SK-N-SH (cell line): ENCODE measurements around the gene HSPBP1. TPM values are rescaled to one million over a fixed set of nuclear protein-coding genes. Genes with fewer than 3 reads are reported as not detected.

Source experiments
- CTCF ChIA-PET: fragments of 300-600, 350-600 bp; formaldehyde crosslinking; extraction: SDS; loops from one replicate; lab custom pipeline; 2021; lab: Yijun Ruan, JAX
- POLR2A ChIA-PET: fragments of 350-600 bp; sonication (Branson Sonifier 250); formaldehyde crosslinking; extraction: SDS; loops from one replicate; lab custom pipeline; 2020; ENCODE audit warnings: antibody characterized with exemption, inconsistent platforms; lab: Yijun Ruan, JAX
- DNase-seq: peaks from one replicate; pipeline ENCODE4 v3.0.0; 2012
- H2AFZ ChIP-seq: fragments of 200-600 bp; sonication (generic); 2 replicates; pipeline ENCODE4 v1.8.1; 2016; ENCODE audit warnings: antibody characterized with exemption, mild to moderate bottlenecking, low read depth
- H3F3A ChIP-seq: fragments of 200-600 bp; sonication (generic); replicated peaks from 2 replicates; pipeline ENCODE3; 2016; ENCODE audit warnings: antibody characterized with exemption, mild to moderate bottlenecking; ENCODE audit not compliant: insufficient read depth
- H3K27ac ChIP-seq, 2 experiments: fragments of 200-500 bp in 1 of 2; fragments of 200-600 bp in 1 of 2; sonication (Bioruptor generic) in 1 of 2; sonication (generic), shearing (Covaris generic) in 1 of 2; 2 replicates each; pipeline versions ENCODE4 v1.5.1 to v1.6.1; 2014 to 2016; ENCODE audit warnings: low read depth in 2 of 2, inconsistent platforms in 1 of 2, low read length in 1 of 2, mild to moderate bottlenecking in 1 of 2, mixed read lengths in 1 of 2
- H3K27me3 ChIP-seq: fragments of 200-600 bp; sonication (generic), shearing (Covaris generic); 2 replicates; pipeline ENCODE4 v1.6.1; 2016; ENCODE audit warnings: mixed run types; ENCODE audit not compliant: insufficient read depth
- H3K36me3 ChIP-seq, 2 experiments: fragments of 200-500 bp in 1 of 2; fragments of 200-600 bp in 1 of 2; sonication (Bioruptor generic) in 1 of 2; sonication (generic) in 1 of 2; replicated peaks in 1 of 2; 2 replicates each; pipeline versions ENCODE3 to v1.5.1; 2014 to 2016; ENCODE audit warnings: low read length in 1 of 2, mild to moderate bottlenecking in 1 of 2; ENCODE audit not compliant: insufficient read depth in 2 of 2, control insufficient read depth in 1 of 2
- H3K4me1 ChIP-seq, 2 experiments: fragments of 200-500 bp in 1 of 2; fragments of 200-600 bp in 1 of 2; sonication (Bioruptor generic) in 1 of 2; sonication (generic), shearing (Covaris generic) in 1 of 2; 2 replicates each; pipeline versions ENCODE4 v1.5.1 to v1.6.1; 2014 to 2016; ENCODE audit warnings: low read depth in 1 of 2, low read length in 1 of 2, mixed run types in 1 of 2; ENCODE audit not compliant: insufficient read depth in 2 of 2, control insufficient read depth in 1 of 2
- H3K4me2 ChIP-seq: fragments of 200-600 bp; sonication (generic), shearing (Covaris generic); 2 replicates; pipeline ENCODE4 v1.6.1; 2017; ENCODE audit warnings: mixed run types
- H3K4me3 ChIP-seq, 2 experiments: fragments of 200-500 bp in 1 of 2; fragments of 200-600 bp in 1 of 2; sonication (Bioruptor generic) in 1 of 2; sonication (generic), shearing (Covaris generic) in 1 of 2; 2 replicates each; pipeline versions ENCODE4 v1.5.1 to v1.8.1; 2014 to 2016; ENCODE audit warnings: low read depth in 2 of 2, inconsistent platforms in 1 of 2, low read length in 1 of 2, mild to moderate bottlenecking in 1 of 2, mixed read lengths in 1 of 2, moderate library complexity in 1 of 2
- H3K79me2 ChIP-seq: fragments of 200-600 bp; sonication (generic); 2 replicates; pipeline ENCODE4 v1.8.1; 2017; ENCODE audit warnings: mild to moderate bottlenecking; ENCODE audit not compliant: insufficient read depth
- H3K9ac ChIP-seq: fragments of 200-600 bp; sonication (generic); 2 replicates; pipeline ENCODE4 v1.6.1; 2017; ENCODE audit warnings: mixed run types
- H3K9me2 ChIP-seq: fragments of 200-600 bp; sonication (generic); 2 replicates; pipeline ENCODE4 v1.6.1; 2017; ENCODE audit warnings: mixed run types
- H3K9me3 ChIP-seq: fragments of 200-600 bp; sonication (generic); 2 replicates; pipeline ENCODE4 v1.6.1; 2017; ENCODE audit warnings: mixed run types, mild to moderate bottlenecking, moderate library complexity
- H4K20me1 ChIP-seq: fragments of 200-600 bp; sonication (generic); 2 replicates; pipeline ENCODE4 v1.6.1; 2017; ENCODE audit warnings: mild to moderate bottlenecking, mixed run types; ENCODE audit not compliant: insufficient read depth
- CTCF ChIP-seq: fragments of 200-600 bp; sonication (generic); IDR thresholded peaks from 2 replicates; pipeline ENCODE4 v1.6.1; 2017; ENCODE audit warnings: antibody characterized with exemption, mild to moderate bottlenecking, moderate library complexity
- EZH2phosphoT487 ChIP-seq: fragments of 200-600 bp; sonication (generic); IDR thresholded peaks from 2 replicates; pipeline ENCODE4 v1.6.1; 2017; ENCODE audit warnings: low read depth, mixed run types, mild to moderate bottlenecking, antibody characterized with exemption, moderate library complexity, borderline replicate concordance
- GABPA ChIP-seq: IDR thresholded peaks from 2 replicates; pipeline ENCODE4 v1.4.0; 2012; ENCODE audit warnings: low read depth, mild to moderate bottlenecking
- GATA2 ChIP-seq: sonication (generic); formaldehyde crosslinking; IDR thresholded peaks from 2 replicates; pipeline ENCODE4 v1.5.0; 2020; ENCODE audit warnings: mild to moderate bottlenecking, missing genetic modification reagents
- JUND ChIP-seq: IDR thresholded peaks from 2 replicates; pipeline ENCODE4 v1.4.0; 2012
- MXI1 ChIP-seq: IDR thresholded peaks from 2 replicates; pipeline ENCODE4 v1.6.1; 2012; ENCODE audit warnings: mild to moderate bottlenecking, low read depth, low read length, improper control_type of control experiment
- NRF1 ChIP-seq: IDR thresholded peaks from 2 replicates; pipeline ENCODE4 v1.6.1; 2012; ENCODE audit warnings: low read depth, mild to moderate bottlenecking, low read length
- PBX3 ChIP-seq: IDR thresholded peaks from 2 replicates; pipeline ENCODE4; 2012
- POLR2AphosphoS5 ChIP-seq: IDR thresholded peaks from 2 replicates; pipeline ENCODE4 v1.6.1; 2012; ENCODE audit warnings: low read depth, low read length
- RAD21 ChIP-seq: IDR thresholded peaks from 2 replicates; pipeline ENCODE4 v1.6.1; 2012; ENCODE audit warnings: mild to moderate bottlenecking, low read length
- RCOR1 ChIP-seq: fragments of 150-350 bp; IDR thresholded peaks from 2 replicates; pipeline ENCODE4 v1.6.1; 2017; ENCODE audit warnings: antibody characterized with exemption, low read length
- REST ChIP-seq: IDR thresholded peaks from 2 replicates; pipeline ENCODE4 v1.6.1; 2012; ENCODE audit warnings: mild to moderate bottlenecking, low read depth, low read length, moderate library complexity
- TEAD4 ChIP-seq: IDR thresholded peaks from 2 replicates; pipeline ENCODE4 v1.4.0; 2012; ENCODE audit warnings: mild to moderate bottlenecking, borderline replicate concordance; ENCODE audit not compliant: insufficient read depth
- USF1 ChIP-seq: IDR thresholded peaks from 2 replicates; pipeline ENCODE4 v1.4.0; 2012; ENCODE audit warnings: low read depth, borderline replicate concordance
- YY1 ChIP-seq: IDR thresholded peaks from 2 replicates; pipeline ENCODE4 v1.4.0; 2012; ENCODE audit warnings: low read depth, mild to moderate bottlenecking
- ZBTB33 ChIP-seq: IDR thresholded peaks from 2 replicates; pipeline ENCODE4 v1.4.0; 2012; ENCODE audit warnings: low read depth, borderline replicate concordance
- WGBS: methylation state at CpG from one replicate; pipeline ENCODE4 v1.1.6; 2017; ENCODE audit warnings: low lambda C conversion rate; 5-methylcytosine and 5-hydroxymethylcytosine counted together
- polyA plus RNA-seq, 3 experiments: library from polyadenylated mRNA; depleted of rRNA; stranded (reverse); fragments of >200 nt; gene quantifications; 2 replicates each; pipeline ENCODE4 v1.2.3, GENCODE V29; 2012

HSPBP1 gene
- polyA plus RNA-seq, 1 of the 3 experiments (the other 2 are of a cell fraction), result 55.4 TPM

GRCh38 chr19:55223291-55224037, 56.4 kb downstream of the HSPBP1 start:
- Histone ChIP-seq H3K27me3 (no peaks in the 10 kb centered on the region), H4K20me1 (peaks cover 16% of the 10 kb centered on the region; the same call in 1 of the 2 replicates), H3K9ac (no peak overlapping the region), H3K79me2 (no peaks in the 10 kb centered on the region), H2AFZ (no peak overlapping the region), H3K4me1 (peaks cover 0 to 23% of the 10 kb centered on the region in 2 experiments; a peak in 1 of 4 replicates), H3K9me3 (no peaks in the 10 kb centered on the region), H3K4me2 (no peak overlapping the region), H3K36me3 (peaks cover 0 to 24% of the 10 kb centered on the region in 2 experiments), H3F3A (no peaks in the 10 kb centered on the region), H3K27ac (no peak overlapping the region; a peak in 1 of 4 replicates), H3K4me3 (no peak overlapping the region), H3K9me2 (no peaks in the 10 kb centered on the region)
- ChIA-PET CTCF (interaction anchor here (0.7 to 1.5 kb wide), 2 partner anchors 43 to 58 kb away, joined by 3 to 4 read pairs; partner anchors contain the start of genes DNAAF3 and SYT5), POLR2A (no interaction called here)
- no peak for TF ChIP-seq EZH2phosphoT487
- TF ChIP-seq GATA2, result no peak
- no peak for TF ChIP-seq TEAD4
- no peak for TF ChIP-seq CTCF
- TF ChIP-seq YY1, result no peak
- no peak for TF ChIP-seq GABPA
- TF ChIP-seq POLR2AphosphoS5, result no peak
- TF ChIP-seq RAD21, result no peak
- DNase-seq, result peak; percentile 22
- 91% methylated on average over 15 of the region's 17 CpGs for WGBS

GRCh38 chr19:55220525-55220924, 59.4 kb downstream of the HSPBP1 start:
- WGBS, result 92% methylated on average over 9 of the region's 9 CpGs
- POLR2A ChIA-PET, result interaction anchor here (2.2 kb wide), 1 partner anchor 41 kb away, joined by 5 read pairs; the partner anchor contains the start of gene SYT5
- TF ChIP-seq REST (peak; percentile 93), GABPA (no peak), POLR2AphosphoS5 (0 out of 2 replicates have a peak, but pooled peaks have one; percentile 10), NRF1 (no peak), ZBTB33 (no peak), RCOR1 (no peak), MXI1 (no peak), PBX3 (no peak), TEAD4 (no peak), JUND (no peak), USF1 (no peak)

More at GRCh38 chr19:55220525-55220924, 59.4 kb downstream of the HSPBP1 start:
- Histone ChIP-seq H3K4me3 (no peak overlapping the region), H2AFZ (no peak overlapping the region), H3K9me3 (no peaks in the 10 kb centered on the region), H3K4me1 (peaks cover 3 to 5% of the 10 kb centered on the region in 2 experiments; a peak in 1 of 4 replicates), H3K27ac (no peak overlapping the region), H3K9me2 (no peaks in the 10 kb centered on the region), H3K27me3 (no peaks in the 10 kb centered on the region), H3K79me2 (no peaks in the 10 kb centered on the region), H3K9ac (no peak overlapping the region), H4K20me1 (peaks cover 1% of the 10 kb centered on the region; the same call in 1 of the 2 replicates), H3K4me2 (no peak overlapping the region), H3K36me3 (peaks cover 0 to 5% of the 10 kb centered on the region in 2 experiments), H3F3A (peaks cover 13% of the 10 kb centered on the region)
- CTCF ChIA-PET, result interaction anchor here (0.9 to 1.2 kb wide), 2 partner anchors 60 to 61 kb away, joined by 3 to 4 read pairs; no protein-coding TSS in a partner anchor
- DNase-seq, result no peak
